CD8-positive, alpha-beta memory T cell (primary cell): ENCODE measurements around the gene EIF3D. TPM values are rescaled to one million over a fixed set of nuclear protein-coding genes. Genes with fewer than 3 reads are reported as not detected.
"Not testable (repeated sequence)": the region's sequence is repeated elsewhere in the genome, so short reads cannot be mapped to it uniquely, and the experiment has no call there.

Experiments
- CTCF ChIA-PET: fragments of 350-600 bp; sonication (Branson Sonifier 250); formaldehyde crosslinking; loops from one replicate; lab custom pipeline; 2021; ENCODE audit warnings: antibody characterized with exemption; lab: Charles Lee
- POLR2A ChIA-PET: fragments of 350-600 bp; sonication (Branson Sonifier 250); formaldehyde crosslinking; loops from one replicate; lab custom pipeline; 2021; ENCODE audit warnings: antibody characterized with exemption; lab: Charles Lee
- DNase-seq, 5 donors: peaks; one replicate each; pipeline versions ENCODE4 v3.0.0 to v3.0.0-alpha.2; 2020 to 2022; ENCODE audit warnings: mixed read lengths in 1 of 5
- H3K27ac ChIP-seq: one replicate; pipeline ENCODE4 v1.7.0; 2013; ENCODE audit warnings: low read depth, mild to moderate bottlenecking, low read length, moderate library complexity
- H3K27me3 ChIP-seq: 2 replicates; pipeline ENCODE4 v1.7.0; 2013; ENCODE audit warnings: low read length, mild to moderate bottlenecking; ENCODE audit not compliant: insufficient read depth, poor library complexity, severe bottlenecking
- H3K36me3 ChIP-seq: 2 replicates; pipeline ENCODE4 v1.7.0; 2013; ENCODE audit warnings: mild to moderate bottlenecking, low read length, moderate library complexity; ENCODE audit not compliant: insufficient read depth
- H3K4me1 ChIP-seq: 2 replicates; pipeline ENCODE4 v1.7.0; 2013; ENCODE audit warnings: mild to moderate bottlenecking, low read length, moderate library complexity; ENCODE audit not compliant: insufficient read depth
- H3K4me3 ChIP-seq: 2 replicates; pipeline ENCODE4 v1.7.0; 2013; ENCODE audit warnings: mild to moderate bottlenecking, low read length
- H3K9me3 ChIP-seq: 2 replicates; pipeline ENCODE4 v1.7.0; 2013; ENCODE audit warnings: mild to moderate bottlenecking, low read length
- H3K27ac Mint-ChIP-seq, 8 donors: one replicate each; pipeline ENCODE4 v1.8.0; 2020 to 2021; ENCODE audit warnings: mixed read lengths in 8 of 8, mild to moderate bottlenecking in 6 of 8, inconsistent platforms in 3 of 8, moderate library complexity in 3 of 8
- H3K27me3 Mint-ChIP-seq, 2 donors: one replicate each; pipeline ENCODE4 v1.8.0; 2020 to 2021; ENCODE audit warnings: mixed read lengths in 2 of 2, mild to moderate bottlenecking in 1 of 2, moderate library complexity in 1 of 2
- H3K36me3 Mint-ChIP-seq, 3 donors: one replicate each; pipeline ENCODE4 v1.8.0; 2020 to 2021; ENCODE audit warnings: mixed read lengths in 3 of 3, inconsistent platforms in 1 of 3, mild to moderate bottlenecking in 1 of 3
- H3K4me1 Mint-ChIP-seq, 3 donors: one replicate each; pipeline ENCODE4 v1.8.0; 2020 to 2021; ENCODE audit warnings: mixed read lengths in 3 of 3, inconsistent platforms in 1 of 3, mild to moderate bottlenecking in 1 of 3
- H3K4me3 Mint-ChIP-seq, 7 donors: one replicate each; pipeline ENCODE4 v1.8.0; 2020 to 2021; ENCODE audit warnings: mixed read lengths in 7 of 7, mild to moderate bottlenecking in 6 of 7, moderate library complexity in 4 of 7, inconsistent platforms in 2 of 7
- H3K9me3 Mint-ChIP-seq, 5 donors: one replicate each; pipeline ENCODE4 v1.8.0; 2020 to 2022; ENCODE audit warnings: mixed read lengths in 5 of 5, mild to moderate bottlenecking in 3 of 5, moderate library complexity in 2 of 5, inconsistent platforms in 1 of 5
- polyA plus RNA-seq: library from polyadenylated mRNA; unstranded; fragments of 300-500 nt; fragmentation: Illumina TruSeq; gene quantifications from one replicate; pipeline ENCODE4 v1.2.3, GENCODE V29; 2021
- total RNA-seq, 2 experiments: library from RNA; stranded (reverse); gene quantifications; one replicate each; pipeline ENCODE4 v1.2.3, GENCODE V29; 2021

EIF3D gene
- total and polyA plus RNA-seq, 3 experiments from 2014 or later: 140 to 341 (median 333) TPM

DNA sequence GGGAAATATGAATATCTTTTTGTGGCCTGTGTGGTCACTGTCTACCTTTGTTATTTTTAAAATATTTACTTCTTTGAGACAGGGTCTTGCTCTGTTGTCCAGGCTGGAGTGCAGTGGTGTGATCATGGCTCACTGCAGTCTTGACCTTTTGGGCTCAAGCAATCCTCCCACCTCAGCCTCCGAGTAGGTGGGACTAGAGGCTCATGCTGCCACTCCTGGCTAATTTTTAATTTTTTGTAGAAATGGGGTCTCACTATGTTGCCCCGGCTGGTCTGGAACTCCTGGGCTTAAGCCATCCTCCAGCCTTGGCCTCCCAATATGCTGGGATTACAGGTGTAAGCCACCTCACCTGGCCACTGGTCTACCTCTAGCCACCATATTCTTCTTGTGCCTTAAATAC is 3.5 kb upstream of the EIF3D start:
- Mint-ChIP-seq H3K27me3 (peaks cover 0 to 6% of the 10 kb centered on the region in 2 donors), H3K9me3 (peaks cover 0 to 1% (median 0%) of the 10 kb centered on the region in 5 donors), H3K36me3 (peaks cover 3 to 8% (median 6%) of the 10 kb centered on the region in 3 donors), H3K4me3 (peak overlapping the region in 1 of 7 donors; percentile 77), H3K27ac (no peak overlapping the region), H3K4me1 (peaks cover 4 to 14% (median 12%) of the 10 kb centered on the region in 3 donors)
- no peak for DNase-seq
- Histone ChIP-seq H3K27ac (no peak overlapping the region), H3K4me3 (no peak overlapping the region), H3K4me1 (peaks cover 14% of the 10 kb centered on the region), H3K36me3 (no peaks in the 10 kb centered on the region), H3K9me3 (no peaks in the 10 kb centered on the region), H3K27me3 (no peaks in the 10 kb centered on the region)
- ChIA-PET POLR2A (interaction anchor here (0.6 kb wide), 1 partner anchor 163 kb away, joined by 3 read pairs; no protein-coding TSS in a partner anchor), CTCF (no interaction called here)

DNA sequence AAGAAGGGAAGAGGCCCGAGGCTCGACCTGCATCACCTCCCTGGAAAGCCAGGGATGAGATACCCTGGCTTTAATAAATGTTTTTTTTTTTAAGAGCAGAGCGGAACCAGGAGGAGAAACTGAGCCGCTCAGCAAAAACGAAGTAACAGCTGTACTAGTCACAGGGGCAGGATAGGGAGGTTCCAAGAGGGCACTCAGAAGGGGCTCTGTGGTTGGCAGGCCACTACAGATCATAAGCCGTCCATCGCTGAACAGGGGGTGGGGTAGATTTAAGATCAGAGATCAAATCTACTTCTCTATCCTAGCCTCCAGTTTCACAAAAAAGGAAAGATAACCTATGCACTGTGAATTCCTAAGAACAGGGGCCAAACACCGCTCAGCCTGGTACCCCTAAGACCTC is 625 bp downstream of the EIF3D start:
- peaks cover 12 to 31% (median 20%) of the 10 kb centered on the region in 3 donors for H3K4me1 Mint-ChIP-seq
- DNase-seq: no peak
- peak overlapping the region; percentile 89 to 99 (median 92) for H3K4me3 Mint-ChIP-seq
- peaks cover 0 to 3% of the 10 kb centered on the region in 2 donors for H3K27me3 Mint-ChIP-seq
- peak overlapping the region; percentile 71 for H3K4me3 ChIP-seq
- ChIA-PET POLR2A (interaction anchor here (0.6 kb wide), 1 partner anchor 84 kb away, joined by 3 read pairs; no protein-coding TSS in a partner anchor), CTCF (interaction anchor here (1.2 kb wide), 1 partner anchor 51 kb away, joined by 4 read pairs; no protein-coding TSS in a partner anchor)
- peaks cover 14% of the 10 kb centered on the region for H3K4me1 ChIP-seq
- H3K27ac ChIP-seq: peak overlapping the region; percentile 83
- H3K27me3 ChIP-seq: no peaks in the 10 kb centered on the region
- H3K36me3 ChIP-seq: peaks cover 27% of the 10 kb centered on the region
- H3K9me3 Mint-ChIP-seq: no peaks in the 10 kb centered on the region
- peaks cover 6 to 48% (median 16%) of the 10 kb centered on the region in 3 donors for H3K36me3 Mint-ChIP-seq
- H3K27ac Mint-ChIP-seq: peak overlapping the region; percentile 96 to 99 (median 98)
- no peaks in the 10 kb centered on the region for H3K9me3 ChIP-seq

DNA sequence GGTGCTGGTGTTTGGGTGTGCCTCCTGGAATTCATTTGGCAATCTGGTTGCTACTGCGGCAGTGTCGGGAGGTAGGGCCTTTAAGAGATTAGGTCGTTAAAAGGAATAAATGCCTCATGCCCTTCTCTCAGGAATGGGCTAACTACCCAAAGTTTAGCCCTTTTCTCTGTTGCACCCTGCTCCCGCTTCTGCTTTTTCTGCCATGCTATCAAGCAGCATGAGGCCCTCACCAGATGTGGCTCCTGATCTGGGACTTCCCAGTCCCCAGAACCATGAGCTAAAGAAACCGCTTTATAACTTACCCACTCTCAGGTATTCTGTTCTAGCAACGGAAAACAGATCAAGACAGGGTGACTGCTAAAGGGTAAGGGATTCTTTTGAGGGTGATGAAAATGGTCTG is 6.3 kb downstream of the EIF3D start:
- Histone ChIP-seq H3K36me3 (peaks cover 74% of the 10 kb centered on the region), H3K27me3 (no peaks in the 10 kb centered on the region), H3K27ac (no peak overlapping the region), H3K4me3 (no peak overlapping the region), H3K4me1 (peaks cover under 1% of the 10 kb centered on the region), H3K9me3 (no peaks in the 10 kb centered on the region)
- Mint-ChIP-seq H3K4me1 (peaks cover 8 to 19% (median 10%) of the 10 kb centered on the region in 3 donors), H3K27me3 (no peaks in the 10 kb centered on the region), H3K9me3 (no peaks in the 10 kb centered on the region), H3K36me3 (peaks cover 18 to 96% (median 34%) of the 10 kb centered on the region in 3 donors), H3K27ac (peak overlapping the region in 1 of 8 donors; percentile 11), H3K4me3 (peak overlapping the region in 1 of 7 donors; percentile 35)
- no peak for DNase-seq
- CTCF ChIA-PET: interaction anchor here (2.9 kb wide), 1 partner anchor 12 kb away, joined by 9 read pairs; no protein-coding TSS in a partner anchor
- POLR2A ChIA-PET: no interaction called here

DNA sequence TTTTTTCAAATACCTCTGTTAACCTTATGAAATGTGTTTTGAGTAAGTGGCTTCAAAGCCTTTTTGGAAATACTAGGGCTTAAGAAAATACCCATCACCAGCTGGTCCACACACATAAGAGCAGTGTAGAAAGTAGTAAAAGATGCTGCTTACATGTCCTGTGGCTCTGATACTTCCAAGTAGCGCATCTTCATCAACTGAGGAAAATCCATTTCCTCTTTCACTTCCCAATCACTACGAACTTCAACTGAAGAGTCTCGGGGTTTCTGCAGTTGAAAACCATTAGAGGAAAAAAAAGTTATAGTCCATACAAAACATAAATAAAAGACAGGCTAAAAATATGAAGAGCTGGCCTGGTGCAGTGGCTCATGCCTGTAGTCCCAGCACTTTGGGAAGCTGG is 8.5 kb downstream of the EIF3D start:
- no peak overlapping the region for H3K4me3 Mint-ChIP-seq
- POLR2A ChIA-PET: no interaction called here

DNA sequence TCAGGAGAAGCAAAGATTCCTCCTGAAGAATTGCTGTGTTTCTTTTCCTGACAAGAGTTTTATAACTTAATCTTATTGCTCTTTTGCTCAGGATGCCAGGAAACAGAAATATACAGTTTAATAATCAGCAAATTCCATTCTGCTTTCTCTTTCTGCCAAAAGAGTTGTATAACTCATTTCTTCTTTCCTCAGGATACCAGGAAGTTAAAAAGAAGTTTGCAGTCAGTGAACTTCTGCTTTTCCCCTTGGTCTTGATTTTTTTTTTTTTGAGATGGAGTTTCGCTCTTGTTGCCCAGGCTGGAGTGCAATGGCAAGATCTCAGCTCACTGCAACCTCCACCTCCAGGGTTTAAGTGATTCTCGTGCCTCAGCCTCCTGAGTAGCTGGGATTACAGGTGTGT is 9.1 kb downstream of the EIF3D start:
- CTCF ChIA-PET: not testable (repeated sequence)

More for the DNA sequence above, 8.5 kb downstream of the EIF3D start:
- DNase-seq: no peak
- Histone ChIP-seq H3K4me1 (no peaks in the 10 kb centered on the region), H3K9me3 (no peaks in the 10 kb centered on the region), H3K27ac (no peak overlapping the region), H3K36me3 (peaks cover 84% of the 10 kb centered on the region), H3K4me3 (no peak overlapping the region), H3K27me3 (no peaks in the 10 kb centered on the region)
- peaks cover 0 to 5% (median 2%) of the 10 kb centered on the region in 3 donors for H3K4me1 Mint-ChIP-seq
- peak overlapping the region in 1 of 8 donors; percentile 61 for H3K27ac Mint-ChIP-seq
- no peaks in the 10 kb centered on the region for H3K27me3 Mint-ChIP-seq
- H3K9me3 Mint-ChIP-seq: peaks cover 0 to 2% (median 0%) of the 10 kb centered on the region in 5 donors
- CTCF ChIA-PET: interaction anchor here (2.9 kb wide), 1 partner anchor 10 kb away, joined by 9 read pairs; no protein-coding TSS in a partner anchor
- H3K36me3 Mint-ChIP-seq: peaks cover 25 to 99% (median 42%) of the 10 kb centered on the region in 3 donors

DNA sequence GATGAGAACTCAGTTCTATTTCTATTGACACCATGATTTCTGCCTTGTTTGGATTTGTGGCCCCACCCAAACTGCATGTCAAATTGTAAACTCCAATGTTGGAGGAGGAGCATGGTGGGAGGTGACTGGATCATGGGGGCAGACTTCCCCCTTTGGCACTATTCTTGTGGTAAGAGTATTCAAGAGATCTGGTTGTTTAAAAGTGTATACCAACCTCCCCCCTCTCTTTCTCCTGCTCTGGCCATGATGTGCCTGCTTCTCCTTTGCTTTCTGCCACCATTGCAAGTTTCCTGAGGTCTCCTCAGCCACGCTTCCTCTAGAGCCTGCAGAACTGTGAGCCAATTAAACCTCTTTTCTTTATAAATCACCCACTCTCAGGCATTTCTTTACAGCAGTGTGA is 14.2 kb downstream of the EIF3D start:
- H3K9me3 Mint-ChIP-seq: peaks cover 0 to 2% (median 0%) of the 10 kb centered on the region in 5 donors
- H3K27ac Mint-ChIP-seq: peak overlapping the region in 1 of 8 donors; percentile 27
- no peak overlapping the region for H3K4me3 Mint-ChIP-seq
- ChIA-PET POLR2A (no interaction called here), CTCF (no interaction called here)
- Histone ChIP-seq H3K27ac (no peak overlapping the region), H3K27me3 (no peaks in the 10 kb centered on the region), H3K36me3 (peaks cover 80% of the 10 kb centered on the region), H3K4me1 (no peaks in the 10 kb centered on the region), H3K4me3 (no peak overlapping the region), H3K9me3 (no peaks in the 10 kb centered on the region)
- peaks cover 0 to 8% (median 0%) of the 10 kb centered on the region in 3 donors for H3K4me1 Mint-ChIP-seq
- H3K36me3 Mint-ChIP-seq: peaks cover 38 to 92% (median 44%) of the 10 kb centered on the region in 3 donors
- H3K27me3 Mint-ChIP-seq: no peaks in the 10 kb centered on the region
- DNase-seq: no peak

More for the DNA sequence above, 9.1 kb downstream of the EIF3D start:
- H3K4me3 Mint-ChIP-seq, H3K9me3 Mint-ChIP-seq, H3K27me3 Mint-ChIP-seq, POLR2A ChIA-PET, H3K4me3 ChIP-seq, H3K4me1 Mint-ChIP-seq, H3K27me3 ChIP-seq, H3K27ac ChIP-seq, H3K4me1 ChIP-seq, DNase-seq, H3K9me3 ChIP-seq: not testable (repeated sequence)
- Mint-ChIP-seq H3K27ac (peak overlapping the region in 1 of 8 donors; percentile 36), H3K36me3 (peaks cover 27 to 97% (median 42%) of the 10 kb centered on the region in 3 donors)
- H3K36me3 ChIP-seq: peaks cover 86% of the 10 kb centered on the region

DNA sequence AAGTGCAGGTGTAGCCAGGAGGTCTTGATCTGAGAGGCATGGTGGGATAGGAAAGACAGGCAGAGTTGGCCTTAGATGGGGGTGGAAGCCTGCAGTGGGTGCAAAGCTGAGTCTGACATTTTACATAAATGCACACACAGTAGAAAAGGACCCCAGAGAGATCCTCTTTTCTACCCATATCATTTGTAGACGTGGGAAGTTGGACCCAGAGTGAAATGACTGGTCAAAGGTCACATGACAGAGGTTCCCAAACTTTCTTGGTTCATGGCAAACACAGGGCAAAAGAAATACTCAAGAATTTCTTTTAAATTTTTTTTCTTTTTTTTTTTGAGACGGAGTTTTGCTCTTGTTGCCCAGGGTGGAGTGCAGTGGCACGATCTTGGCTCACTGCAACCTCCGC is 16.0 kb downstream of the EIF3D start:
- H3K4me1 ChIP-seq: no peaks in the 10 kb centered on the region
- no peaks in the 10 kb centered on the region for H3K27me3 ChIP-seq
- no peak overlapping the region for H3K4me3 ChIP-seq
- no peak for DNase-seq
- peak overlapping the region in 3 of 8 donors; percentile 29 to 83 (median 73) for H3K27ac Mint-ChIP-seq
- H3K27ac ChIP-seq: no peak overlapping the region
- H3K4me1 Mint-ChIP-seq: peaks cover 3 to 15% (median 5%) of the 10 kb centered on the region in 3 donors
- no peak overlapping the region for H3K4me3 Mint-ChIP-seq
- H3K9me3 Mint-ChIP-seq: peaks cover 0 to 2% (median 0%) of the 10 kb centered on the region in 5 donors
- peaks cover 63% of the 10 kb centered on the region for H3K36me3 ChIP-seq
- ChIA-PET POLR2A (no interaction called here), CTCF (no interaction called here)
- H3K27me3 Mint-ChIP-seq: no peaks in the 10 kb centered on the region
- peaks cover 34 to 75% (median 38%) of the 10 kb centered on the region in 3 donors for H3K36me3 Mint-ChIP-seq
- H3K9me3 ChIP-seq: no peaks in the 10 kb centered on the region

DNA sequence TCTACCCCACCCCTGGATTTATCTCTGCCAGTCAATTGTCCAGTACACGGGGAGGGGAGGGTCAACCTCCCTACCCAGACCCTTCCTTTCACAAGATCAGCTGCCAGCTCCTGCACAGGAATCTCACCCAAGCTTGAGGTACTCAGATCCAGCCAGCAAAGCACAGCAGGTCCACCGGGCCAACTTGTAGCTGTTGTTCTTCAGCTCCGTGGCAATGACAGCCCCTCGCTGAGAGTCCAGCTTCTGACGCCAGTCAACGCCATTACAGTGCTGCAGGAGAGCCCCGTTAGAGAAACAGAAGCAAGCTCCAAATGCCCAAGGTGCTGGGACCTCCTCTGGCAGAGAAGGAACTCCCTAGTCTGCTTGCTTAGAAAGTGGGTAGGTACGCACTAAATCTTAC is 16.6 kb downstream of the EIF3D start:
- Histone ChIP-seq H3K27ac (no peak overlapping the region), H3K4me3 (no peak overlapping the region), H3K9me3 (no peaks in the 10 kb centered on the region), H3K27me3 (no peaks in the 10 kb centered on the region), H3K36me3 (peaks cover 58% of the 10 kb centered on the region), H3K4me1 (peaks cover 3% of the 10 kb centered on the region)
- Mint-ChIP-seq H3K4me1 (peaks cover 7 to 19% (median 9%) of the 10 kb centered on the region in 3 donors), H3K36me3 (peaks cover 34 to 70% (median 37%) of the 10 kb centered on the region in 3 donors), H3K27me3 (no peaks in the 10 kb centered on the region), H3K9me3 (peaks cover 0 to 2% (median 0%) of the 10 kb centered on the region in 5 donors), H3K4me3 (no peak overlapping the region), H3K27ac (peak overlapping the region in 3 of 8 donors; percentile 29 to 76 (median 57))
- no peak for DNase-seq
- POLR2A ChIA-PET: no interaction called here
- CTCF ChIA-PET: no interaction called here
